Natural killer cell (primary cell): ENCODE results near the gene TXLNA. TPM values are rescaled to one million over a fixed set of nuclear protein-coding genes. Genes with fewer than 3 reads are reported as not detected.

Source experiments
- ATAC-seq, 3 donors: fragments of 150-1000 bp in 2 of 3; fragments of 200-7000 bp in 1 of 3; cut with Tn5 transposase; 1 replicate in 1 of 3; 2 replicates in 2 of 3; pipeline ENCODE4 v1.10.0; 2021; ENCODE audit warnings: mild to moderate bottlenecking in 2 of 3, moderate library complexity in 2 of 3
- DNase-seq, 2 donors: peaks; one replicate each; pipeline versions ENCODE4 v3.0.0 to v3.0.0-alpha.2; 2013 to 2021; ENCODE audit warnings: mixed read lengths in 1 of 2
- H3K27ac ChIP-seq: one replicate; pipeline ENCODE4 v1.5.1; 2013; ENCODE audit warnings: mild to moderate bottlenecking, low read length
- H3K27me3 ChIP-seq: one replicate; pipeline ENCODE4 v1.6.1; 2013; ENCODE audit warnings: low read length; ENCODE audit not compliant: control insufficient read depth, insufficient read depth
- H3K36me3 ChIP-seq: one replicate; pipeline ENCODE4 v1.6.1; 2013; ENCODE audit warnings: low read length; ENCODE audit not compliant: control insufficient read depth, insufficient read depth
- H3K4me1 ChIP-seq: one replicate; pipeline ENCODE4 v1.6.1; 2013; ENCODE audit warnings: low read length; ENCODE audit not compliant: control insufficient read depth, insufficient read depth
- H3K4me3 ChIP-seq: one replicate; pipeline ENCODE4 v1.5.1; 2013; ENCODE audit warnings: low read length
- H3K9me3 ChIP-seq: one replicate; pipeline ENCODE4 v1.6.1; 2013; ENCODE audit warnings: low read length; ENCODE audit not compliant: control insufficient read depth, insufficient read depth
- H3K27ac Mint-ChIP-seq, 2 donors: one replicate each; pipeline ENCODE4 v1.8.0; 2022; ENCODE audit warnings: mild to moderate bottlenecking in 2 of 2, mixed read lengths in 2 of 2, moderate library complexity in 1 of 2
- H3K27me3 Mint-ChIP-seq, 2 donors: one replicate each; pipeline ENCODE4 v1.8.0; 2022; ENCODE audit warnings: low read depth in 2 of 2, mixed read lengths in 2 of 2
- H3K36me3 Mint-ChIP-seq: one replicate; pipeline ENCODE4 v1.8.0; 2022; ENCODE audit warnings: mixed read lengths
- H3K4me1 Mint-ChIP-seq, 2 donors: one replicate each; pipeline ENCODE4 v1.8.0; 2022; ENCODE audit warnings: mixed read lengths in 2 of 2
- H3K4me3 Mint-ChIP-seq: one replicate; pipeline ENCODE4 v1.8.0; 2022; ENCODE audit warnings: mild to moderate bottlenecking, moderate library complexity, mixed read lengths
- H3K9me3 Mint-ChIP-seq, 2 donors: one replicate each; pipeline ENCODE4 v1.8.0; 2022; ENCODE audit warnings: mixed read lengths in 2 of 2
- WGBS: methylation state at CpG from one replicate; pipeline ENCODE4 v1.1.7; 2013; ENCODE audit warnings: missing lambda C conversion rate; ENCODE audit not compliant: insufficient coverage; 5-methylcytosine and 5-hydroxymethylcytosine counted together
- intact Hi-C: fragments of 100-400 bp; cut with micrococcal nuclease; formaldehyde crosslinking; loops from one replicate; pipeline ENCODE4 v1.14.2; 2022
- total RNA-seq, 4 donors: library from RNA; stranded (reverse); fragments of 120-200 nt in 1 of 4; gene quantifications; one replicate each; pipeline versions ENCODE4 v1.2.3 to v1.2.4, GENCODE V29; 2013 to 2022
- TF ChIP-seq, protein P1 (sequence below): fragments of 200-600 bp; IDR thresholded peaks from one replicate; pipeline ENCODE4 v1.8.0; 2022; ENCODE audit warnings: antibody characterized with exemption

TXLNA gene
- total RNA-seq, 3 donors from 2014 or later (not counting 1 experiment from before 2014, with no cell fraction given), result 26.0 to 36.0 (median 33.3) TPM

DNA sequence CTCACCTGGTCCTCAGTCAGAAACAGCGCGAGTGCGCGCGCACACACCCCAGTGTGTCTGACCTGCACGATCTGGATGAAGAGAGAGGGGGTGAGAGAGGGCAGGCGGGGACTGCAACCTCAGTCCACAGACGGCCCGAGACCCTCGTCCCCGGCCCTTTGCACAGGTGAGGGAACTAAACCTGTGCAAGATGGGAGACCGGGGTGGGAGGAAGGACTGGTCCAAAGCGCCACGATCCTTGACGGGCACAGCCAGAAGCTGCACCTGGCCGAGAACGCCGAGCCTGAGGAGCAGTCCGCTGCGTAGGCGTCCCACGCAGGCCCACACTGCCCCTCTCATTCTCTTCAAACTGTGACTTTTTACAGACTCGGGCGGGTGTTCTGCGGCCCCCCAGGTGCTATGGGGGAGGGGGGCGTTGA, 25.5 kb downstream of the TXLNA start:
- Histone ChIP-seq H3K27me3 (no peaks in the 10 kb centered on the region), H3K4me3 (peak overlapping the region; percentile 64), H3K9me3 (no peaks in the 10 kb centered on the region), H3K27ac (peak overlapping the region; percentile 50), H3K36me3 (peaks cover 9% of the 10 kb centered on the region), H3K4me1 (peaks cover 59% of the 10 kb centered on the region)
- intact Hi-C loops, result loop anchor here (5.0 kb wide), 1 partner anchor 207 kb away; no protein-coding TSS in a partner anchor
- TF ChIP-seq, protein P1, sequence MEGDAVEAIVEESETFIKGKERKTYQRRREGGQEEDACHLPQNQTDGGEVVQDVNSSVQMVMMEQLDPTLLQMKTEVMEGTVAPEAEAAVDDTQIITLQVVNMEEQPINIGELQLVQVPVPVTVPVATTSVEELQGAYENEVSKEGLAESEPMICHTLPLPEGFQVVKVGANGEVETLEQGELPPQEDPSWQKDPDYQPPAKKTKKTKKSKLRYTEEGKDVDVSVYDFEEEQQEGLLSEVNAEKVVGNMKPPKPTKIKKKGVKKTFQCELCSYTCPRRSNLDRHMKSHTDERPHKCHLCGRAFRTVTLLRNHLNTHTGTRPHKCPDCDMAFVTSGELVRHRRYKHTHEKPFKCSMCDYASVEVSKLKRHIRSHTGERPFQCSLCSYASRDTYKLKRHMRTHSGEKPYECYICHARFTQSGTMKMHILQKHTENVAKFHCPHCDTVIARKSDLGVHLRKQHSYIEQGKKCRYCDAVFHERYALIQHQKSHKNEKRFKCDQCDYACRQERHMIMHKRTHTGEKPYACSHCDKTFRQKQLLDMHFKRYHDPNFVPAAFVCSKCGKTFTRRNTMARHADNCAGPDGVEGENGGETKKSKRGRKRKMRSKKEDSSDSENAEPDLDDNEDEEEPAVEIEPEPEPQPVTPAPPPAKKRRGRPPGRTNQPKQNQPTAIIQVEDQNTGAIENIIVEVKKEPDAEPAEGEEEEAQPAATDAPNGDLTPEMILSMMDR, result no peak
- Mint-ChIP-seq H3K36me3 (no peaks in the 10 kb centered on the region), H3K27ac (peak overlapping the region; percentile 93 to 98), H3K9me3 (no peaks in the 10 kb centered on the region), H3K4me3 (peak overlapping the region; percentile 85), H3K27me3 (no peaks in the 10 kb centered on the region), H3K4me1 (peaks cover 37 to 52% of the 10 kb centered on the region in 2 donors)
- WGBS, result 80% methylated on average over 26 of the region's 26 CpGs
- ATAC-seq, result no peak
- no peak for DNase-seq

DNA sequence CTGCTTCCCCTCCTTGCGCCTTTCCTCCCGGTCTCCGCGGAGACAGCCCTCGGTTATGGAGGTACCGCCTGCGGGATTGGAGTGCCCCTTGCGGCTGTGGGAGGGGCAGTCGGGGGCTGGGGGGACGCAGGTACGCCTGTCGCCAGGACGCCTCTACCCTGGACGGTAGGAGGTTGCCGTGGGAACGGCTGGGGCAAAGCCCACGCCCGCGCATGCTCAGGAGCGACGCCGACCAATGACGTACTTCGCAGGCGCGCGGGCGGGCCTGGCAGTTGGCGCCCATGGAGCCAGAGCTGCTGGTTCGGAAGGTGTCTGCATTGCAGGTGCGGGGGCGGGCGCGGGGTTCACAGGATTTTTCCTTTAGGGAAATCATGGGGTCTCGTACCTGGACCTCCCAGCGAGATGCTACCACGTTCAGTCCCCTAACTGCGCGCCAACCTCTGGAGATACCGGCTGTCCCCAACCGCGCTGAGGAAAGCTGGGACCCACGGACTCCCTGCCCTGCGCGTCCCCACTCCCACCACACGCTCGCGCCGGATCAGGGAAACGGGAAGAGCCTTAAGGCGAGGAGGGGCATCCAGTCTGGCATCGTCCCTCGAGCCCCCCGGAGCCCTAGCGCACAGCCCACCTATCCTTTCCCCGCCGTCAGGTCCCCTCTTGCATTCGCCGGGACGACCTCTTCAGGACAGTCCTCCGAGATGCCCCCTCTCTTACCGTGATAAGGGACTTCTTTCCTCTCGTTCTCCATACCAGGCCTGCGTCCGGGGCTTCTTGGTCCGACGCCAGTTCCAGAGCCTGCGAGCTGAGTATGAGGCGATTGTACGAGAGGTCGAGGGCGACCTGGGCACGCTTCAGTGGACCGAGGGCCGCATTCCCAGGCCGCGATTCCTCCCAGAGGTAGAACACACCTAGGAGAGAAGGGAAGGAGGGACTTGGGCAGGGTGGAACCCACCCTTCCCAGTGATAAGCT, 26.2 kb downstream of the TXLNA start, which contains the start of gene IQCC:
IQCC (plus strand) TSS at position 271 of the 970 bp plus-strand sequence; CDS start at position 282, 11 bp downstream.
- TF ChIP-seq, protein P1, result no peak
- Mint-ChIP-seq H3K36me3 (no peaks in the 10 kb centered on the region), H3K27ac (peak within 1 kb of the TSS; percentile 93 to 98), H3K27me3 (no peaks in the 10 kb centered on the region), H3K4me1 (peaks cover 32 to 45% of the 10 kb centered on the region in 2 donors), H3K9me3 (no peaks in the 10 kb centered on the region), H3K4me3 (peak within 1 kb of the TSS; percentile 85)
- H3K36me3 ChIP-seq, result peaks cover 9% of the 10 kb centered on the region
- 5% methylated on average over 77 of the region's 77 CpGs for WGBS
- peak; percentile 83 to 95 for DNase-seq
- ATAC-seq, result peak; percentile 66 to 78 (median 74)
- H3K27ac ChIP-seq, result peak within 1 kb of the TSS; percentile 50
- intact Hi-C loops, result no loop called here
- H3K27me3 ChIP-seq, result no peaks in the 10 kb centered on the region
- H3K4me3 ChIP-seq, result peak within 1 kb of the TSS; percentile 64
- no peaks in the 10 kb centered on the region for H3K9me3 ChIP-seq
- H3K4me1 ChIP-seq, result peaks cover 51% of the 10 kb centered on the region

DNA sequence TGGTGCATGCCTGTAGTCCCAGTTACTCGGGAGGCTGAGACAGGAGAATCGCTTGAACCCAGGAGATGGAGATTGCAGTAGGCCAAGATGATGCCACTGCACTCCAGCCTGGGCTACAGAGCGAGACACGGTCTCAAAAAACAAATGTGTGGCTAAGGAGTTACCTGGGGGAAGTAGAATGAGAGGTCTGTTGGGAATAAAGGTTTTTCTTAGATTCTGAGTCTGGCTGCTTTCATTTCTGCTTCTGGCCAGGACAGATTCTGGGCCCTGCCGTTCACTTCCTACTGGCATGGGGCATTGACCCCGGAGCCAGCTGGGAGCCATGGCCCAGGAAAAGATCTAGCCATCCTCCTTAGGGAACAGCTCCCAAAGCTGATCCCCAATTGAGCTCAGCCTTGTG, 29.0 kb downstream of the TXLNA start:
- H3K9me3 ChIP-seq, result no peaks in the 10 kb centered on the region
- TF ChIP-seq, protein P1, result no peak
- H3K4me3 Mint-ChIP-seq, result no peak overlapping the region
- peaks cover 9% of the 10 kb centered on the region for H3K36me3 ChIP-seq
- no peak overlapping the region for H3K4me3 ChIP-seq
- H3K27ac Mint-ChIP-seq, result no peak overlapping the region
- intact Hi-C loops, result no loop called here
- ATAC-seq (no peak), DNase-seq (no peak)
- H3K27ac ChIP-seq, result no peak overlapping the region
- H3K27me3 ChIP-seq, result no peaks in the 10 kb centered on the region
- H3K36me3 Mint-ChIP-seq, result no peaks in the 10 kb centered on the region
- H3K27me3 Mint-ChIP-seq, result no peaks in the 10 kb centered on the region
- peaks cover 28% of the 10 kb centered on the region for H3K4me1 ChIP-seq
- peaks cover 13 to 25% of the 10 kb centered on the region in 2 donors for H3K4me1 Mint-ChIP-seq
- 81% methylated on average over 6 of the region's 6 CpGs for WGBS
- H3K9me3 Mint-ChIP-seq, result no peaks in the 10 kb centered on the region
